GM19351 (cell line): ENCODE data around the gene LRRC63.
"Not testable (repeated sequence)": the region's sequence is repeated elsewhere in the genome, so short reads cannot be mapped to it uniquely, and the experiment has no call there.

ENCODE experiments used
- ATAC-seq: cut with Tn5 transposase; IDR thresholded peaks from one replicate; pipeline ENCODE4 v1.9.1; 2021; ENCODE audit warnings: mild to moderate bottlenecking, moderate library complexity; ENCODE audit not compliant: unreplicated experiment

The LRRC63 gene

DNA sequence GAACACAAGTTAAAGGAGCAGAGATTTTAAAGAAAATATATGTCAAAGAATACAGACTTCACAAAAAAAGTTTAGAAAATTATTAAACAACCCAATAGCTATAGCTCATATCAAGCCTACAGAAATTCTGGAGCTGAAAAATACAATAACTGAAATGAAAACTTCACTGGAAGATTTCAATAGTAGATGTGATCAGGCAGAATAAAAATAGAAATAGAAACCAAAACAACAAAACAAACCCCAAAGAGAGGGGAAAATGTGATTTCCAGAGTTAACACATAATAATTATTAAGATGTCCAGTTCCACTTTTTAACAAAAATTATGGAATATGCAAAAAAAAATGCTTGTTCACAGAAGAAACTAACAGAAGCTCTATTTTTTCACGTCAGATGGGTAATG lies 23.6 kb downstream of the LRRC63 start:
- ATAC-seq = no peak

DNA sequence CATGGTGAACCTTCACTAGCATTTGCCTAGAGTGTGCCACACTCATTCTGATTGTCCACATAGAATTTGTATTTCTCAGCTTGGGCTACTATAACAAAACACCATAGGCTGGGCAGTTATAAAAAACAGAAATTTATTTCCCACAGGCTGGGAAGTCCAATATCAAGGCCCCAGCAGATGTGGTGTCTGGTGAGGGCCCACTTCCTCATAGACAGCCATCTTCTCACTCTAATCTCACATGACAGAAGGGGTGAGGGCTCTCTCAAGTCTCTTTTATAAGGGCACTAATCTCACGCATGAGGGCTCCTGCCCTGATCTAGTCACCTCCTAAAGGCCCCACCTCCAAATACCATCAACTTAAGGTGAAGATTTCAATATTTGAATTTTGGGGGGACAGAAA lies 53.6 kb downstream of the LRRC63 start:
- ATAC-seq = no peak

DNA sequence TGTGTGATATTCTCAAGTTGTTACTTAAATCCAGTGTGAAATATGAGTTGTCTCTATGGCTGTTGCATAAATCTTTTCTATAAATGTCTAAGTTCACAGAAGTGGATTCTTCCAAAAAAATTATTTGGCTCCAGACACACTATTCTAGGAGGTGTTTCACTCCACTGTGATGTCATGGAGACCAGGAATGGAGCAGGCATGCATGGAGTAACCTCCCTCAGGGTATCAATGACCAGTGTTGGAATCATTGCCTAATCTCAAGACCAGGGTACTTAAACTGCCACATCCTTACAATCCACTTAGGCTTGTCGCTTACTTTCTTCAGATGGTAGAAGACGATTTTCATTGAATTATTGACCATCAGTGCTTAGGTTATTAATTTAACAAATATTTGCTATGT lies 55.4 kb downstream of the LRRC63 start:
- ATAC-seq = no peak

DNA sequence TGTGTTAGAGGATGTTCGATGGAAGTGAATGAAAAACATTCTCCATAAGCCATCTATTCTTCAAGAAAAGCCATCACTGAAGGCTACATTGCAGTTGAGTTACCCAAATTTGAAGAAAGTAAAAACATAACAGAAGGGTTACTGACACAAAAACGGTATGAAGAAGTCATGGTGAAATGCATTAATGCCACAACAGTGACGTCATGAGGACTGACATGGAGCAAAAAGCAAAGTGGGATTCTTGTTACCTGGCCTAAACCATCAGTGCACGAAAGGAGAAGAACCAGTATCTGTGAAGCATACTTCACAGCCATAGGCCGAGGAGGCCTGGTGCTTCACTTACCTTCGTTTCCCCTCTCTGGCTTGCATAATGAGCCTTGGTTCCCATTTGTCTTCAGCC lies 58.7 kb downstream of the LRRC63 start:
- ATAC-seq = no peak

DNA sequence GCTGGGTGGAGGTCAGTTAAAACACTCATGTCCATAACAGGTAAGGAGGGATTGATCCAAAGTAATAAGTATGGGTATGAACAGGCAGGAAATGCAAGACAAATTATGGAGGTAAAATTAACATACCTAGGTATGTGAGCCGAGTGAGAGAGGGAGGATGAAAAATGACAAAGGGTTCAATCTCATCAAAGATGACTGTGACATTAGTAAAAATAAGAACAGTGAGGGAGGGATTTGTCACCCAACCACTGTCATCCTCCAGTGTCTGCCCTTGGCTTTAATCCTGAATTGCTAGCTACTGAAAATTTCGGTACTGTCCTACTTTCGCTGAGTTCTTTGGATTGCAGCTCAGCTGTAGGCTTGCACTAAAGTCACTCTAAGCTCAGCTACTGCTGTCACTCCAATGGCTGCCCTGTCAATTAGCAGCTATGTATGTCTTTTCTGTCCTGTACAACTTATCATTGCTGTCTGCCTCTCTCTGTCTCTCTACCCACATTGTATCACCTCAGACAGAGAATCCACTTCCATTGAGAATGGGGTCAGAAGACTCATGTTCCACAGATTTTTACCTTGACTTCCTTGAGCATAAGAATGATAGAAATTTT lies 62.5 kb downstream of the LRRC63 start:
- ATAC-seq = no peak

DNA sequence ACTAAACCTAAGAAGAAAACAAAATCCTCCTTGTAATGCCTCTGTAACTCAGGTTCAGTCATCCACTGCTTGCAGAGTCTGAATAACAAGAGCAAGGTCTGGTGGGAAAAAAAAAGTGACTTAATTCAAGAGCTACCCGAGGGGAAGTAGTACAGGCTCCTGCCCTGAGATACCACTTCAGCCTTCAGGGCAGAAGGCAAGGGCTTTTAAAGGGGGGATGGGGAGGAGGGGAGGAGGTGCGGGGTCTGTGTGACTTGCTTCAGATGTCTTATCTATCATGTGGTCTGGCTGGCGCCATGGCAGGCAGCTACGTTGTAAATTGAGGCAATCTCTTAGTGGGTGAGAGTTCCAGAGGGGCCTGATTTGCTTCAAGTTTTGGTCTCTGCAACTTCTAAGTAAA lies 66.7 kb downstream of the LRRC63 start:
- ATAC-seq = no peak

DNA sequence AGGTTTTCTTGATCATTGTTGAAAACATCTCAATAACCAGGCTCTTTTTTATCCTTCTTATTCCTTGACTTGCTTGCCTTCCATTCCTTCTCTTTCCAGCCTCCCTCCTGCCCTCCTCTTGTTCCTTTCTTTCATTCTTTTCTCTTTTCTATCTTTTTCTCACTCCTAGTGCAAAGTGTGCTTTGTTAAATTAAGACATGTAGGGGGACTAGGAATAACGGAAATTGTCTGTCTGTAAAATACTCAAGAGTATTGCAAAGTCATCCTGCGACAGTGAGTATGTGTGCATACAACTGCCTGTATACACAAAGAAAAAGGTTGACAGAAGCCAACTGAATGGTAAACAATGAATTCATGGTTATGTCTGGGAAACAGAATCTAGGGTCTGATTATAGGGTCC lies 70.1 kb downstream of the LRRC63 start:
- no peak for ATAC-seq

DNA sequence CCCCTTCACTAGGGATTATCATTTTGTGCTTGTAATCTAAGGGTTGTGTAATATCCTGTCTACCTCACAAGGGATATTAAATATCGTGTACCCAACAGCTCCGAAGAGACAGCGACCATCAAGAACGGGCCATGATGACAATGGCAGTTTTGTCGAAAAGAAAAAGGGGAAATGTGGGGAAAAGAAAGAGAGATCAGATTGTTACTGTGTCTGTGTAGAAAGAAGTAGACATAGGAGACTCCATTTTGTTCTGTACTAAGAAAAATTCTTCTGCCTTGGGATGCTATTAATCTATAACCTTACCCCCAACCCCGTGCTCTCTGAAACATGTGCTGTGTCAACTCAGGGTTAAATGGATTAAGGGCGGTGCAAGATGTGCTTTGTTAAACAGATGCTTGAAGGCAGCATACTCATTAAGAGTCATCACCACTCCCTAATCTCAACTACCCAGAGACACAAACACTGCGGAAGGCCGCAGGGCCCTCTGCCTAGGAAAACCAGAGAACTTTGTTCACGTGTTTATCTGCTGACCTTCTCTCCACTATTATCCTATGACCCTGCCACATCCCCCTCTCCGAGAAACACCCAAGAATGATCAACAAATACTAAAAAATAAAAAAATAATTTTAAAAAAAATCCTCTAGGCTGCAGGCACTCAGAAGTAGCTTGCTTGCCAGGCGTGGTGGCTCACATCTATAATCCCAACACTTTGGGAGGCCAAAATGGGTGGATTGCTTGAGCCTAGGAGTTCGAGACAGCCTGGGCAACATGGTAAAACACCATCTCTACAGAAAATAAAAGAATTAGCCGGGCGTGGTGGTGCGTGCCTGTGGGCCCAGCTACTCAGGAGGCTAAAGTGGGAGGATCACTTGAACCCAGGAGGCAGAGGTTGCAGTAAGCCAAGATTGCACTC lies 72.4 kb downstream of the LRRC63 start:
- not testable (repeated sequence) for ATAC-seq

DNA sequence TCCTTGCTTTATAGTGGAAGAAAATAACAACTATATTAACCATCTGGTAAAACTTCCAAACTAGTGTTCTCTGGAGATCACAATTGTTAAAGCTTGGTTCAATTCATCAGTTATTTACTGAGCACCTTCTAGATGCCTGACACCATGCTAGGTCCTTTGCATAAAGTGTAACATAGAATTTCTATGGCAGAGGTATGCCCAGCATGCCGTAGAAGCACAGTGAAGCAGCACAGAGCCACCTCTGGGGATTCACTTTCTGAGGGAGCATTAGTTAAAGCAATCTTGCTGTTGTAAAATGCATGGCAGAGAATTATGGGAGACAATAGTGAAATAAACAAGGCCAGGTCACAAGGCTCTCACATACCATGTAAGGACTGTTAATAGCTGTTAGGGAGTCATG lies 75.2 kb downstream of the LRRC63 start:
- no peak for ATAC-seq

DNA sequence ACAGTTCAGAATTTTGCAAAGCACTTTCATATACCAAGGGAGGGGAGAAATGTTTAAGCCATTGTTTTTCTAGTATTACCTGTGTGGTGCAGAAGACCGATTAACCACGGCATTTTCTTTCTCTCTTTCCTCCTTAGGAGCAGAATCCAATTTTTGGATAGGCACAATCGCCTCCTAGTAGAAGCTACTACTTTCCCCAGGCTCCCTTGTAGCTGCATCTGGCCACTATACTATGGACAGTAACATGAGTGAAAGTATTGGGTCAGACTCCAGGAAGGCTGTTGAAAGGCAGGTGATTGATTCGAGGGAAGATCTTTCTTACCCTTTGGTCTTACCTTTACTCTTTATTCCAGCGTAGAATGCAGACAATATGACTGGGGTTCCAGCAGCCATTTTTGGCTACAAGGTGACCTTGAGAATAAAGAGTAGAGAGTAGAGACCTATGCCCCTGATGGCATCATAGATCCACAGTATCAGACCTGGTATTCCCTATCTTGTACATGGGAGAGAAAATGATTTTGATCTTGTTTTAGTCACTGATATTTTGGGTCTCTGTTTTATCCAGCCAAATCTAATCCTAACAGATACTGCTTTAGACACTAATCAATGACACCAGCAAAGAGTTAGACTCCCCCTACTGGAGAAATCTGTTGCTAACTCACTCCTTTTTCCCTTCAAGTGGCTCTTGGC lies 77.0 kb downstream of the LRRC63 start:
- ATAC-seq = peak; percentile 81

DNA sequence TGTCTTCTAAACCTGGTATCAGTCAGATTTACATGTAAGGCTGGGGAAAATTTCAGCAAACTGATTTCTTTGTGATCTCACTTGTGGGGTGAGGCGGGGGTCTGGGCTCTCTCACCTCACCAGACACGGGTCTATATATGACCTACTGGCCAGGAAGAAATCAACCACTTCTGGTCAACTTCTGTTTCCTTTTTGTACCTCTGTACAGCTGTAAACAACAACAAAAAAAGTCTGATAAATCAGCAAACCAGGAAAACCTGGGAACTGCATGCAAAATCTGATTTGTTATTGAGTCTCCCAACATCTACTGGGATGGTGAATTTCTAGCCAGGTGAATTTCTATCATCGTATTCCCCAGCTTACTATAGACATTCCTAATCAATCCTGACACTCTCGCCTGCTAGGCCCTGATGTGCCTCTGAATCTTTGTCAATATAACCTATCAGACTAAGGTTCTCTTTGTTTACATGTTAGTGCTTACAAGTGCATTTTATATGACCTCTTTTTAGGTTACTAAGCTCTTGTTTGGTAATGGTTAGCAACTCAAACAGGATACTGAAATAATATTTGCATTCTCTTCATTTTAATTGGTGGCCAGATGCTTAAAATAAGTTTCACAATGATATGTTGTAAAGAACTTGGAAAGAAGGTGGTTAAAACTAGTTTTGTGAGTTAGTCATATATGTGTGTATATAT lies 77.7 kb downstream of the LRRC63 start:
- ATAC-seq = peak; percentile 25

DNA sequence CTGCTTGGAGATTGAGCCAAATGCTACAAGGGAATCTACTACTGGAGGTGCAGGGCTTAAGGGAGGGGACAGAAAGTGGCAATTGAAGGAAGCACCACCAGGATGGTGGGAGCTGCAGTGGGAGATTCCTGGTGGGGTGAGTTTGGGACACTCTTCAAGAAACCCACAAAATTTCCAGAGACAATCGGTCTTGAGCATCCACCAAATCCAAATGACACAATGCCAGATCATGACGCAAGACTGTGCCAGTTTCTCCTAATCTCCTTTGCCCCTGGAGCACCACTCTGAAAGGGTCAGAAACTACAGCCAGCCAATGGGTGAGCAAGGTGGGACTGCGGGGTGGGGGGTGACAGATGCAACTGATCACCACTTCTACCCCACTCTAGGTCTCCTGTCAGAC lies 78.7 kb downstream of the LRRC63 start:
- no peak for ATAC-seq

DNA sequence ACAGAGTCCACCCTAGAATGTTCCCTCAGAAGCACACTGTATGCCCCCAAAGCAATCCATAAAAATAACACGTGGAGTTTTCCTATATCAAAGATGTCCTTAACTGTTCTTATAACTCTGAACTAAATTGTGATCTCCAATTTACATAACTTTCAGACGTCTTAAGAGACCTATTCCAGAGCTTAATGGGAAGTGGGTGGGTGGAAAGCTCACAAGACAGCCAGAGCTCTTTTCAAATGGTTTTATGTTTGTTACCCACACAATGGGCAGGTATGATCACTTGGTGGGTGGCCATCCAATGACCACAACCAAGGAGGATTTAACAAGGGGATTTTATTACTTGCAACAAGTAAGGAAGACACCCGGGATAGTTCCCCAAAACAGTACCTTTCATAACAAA lies 81.7 kb downstream of the LRRC63 start:
- ATAC-seq = no peak

DNA sequence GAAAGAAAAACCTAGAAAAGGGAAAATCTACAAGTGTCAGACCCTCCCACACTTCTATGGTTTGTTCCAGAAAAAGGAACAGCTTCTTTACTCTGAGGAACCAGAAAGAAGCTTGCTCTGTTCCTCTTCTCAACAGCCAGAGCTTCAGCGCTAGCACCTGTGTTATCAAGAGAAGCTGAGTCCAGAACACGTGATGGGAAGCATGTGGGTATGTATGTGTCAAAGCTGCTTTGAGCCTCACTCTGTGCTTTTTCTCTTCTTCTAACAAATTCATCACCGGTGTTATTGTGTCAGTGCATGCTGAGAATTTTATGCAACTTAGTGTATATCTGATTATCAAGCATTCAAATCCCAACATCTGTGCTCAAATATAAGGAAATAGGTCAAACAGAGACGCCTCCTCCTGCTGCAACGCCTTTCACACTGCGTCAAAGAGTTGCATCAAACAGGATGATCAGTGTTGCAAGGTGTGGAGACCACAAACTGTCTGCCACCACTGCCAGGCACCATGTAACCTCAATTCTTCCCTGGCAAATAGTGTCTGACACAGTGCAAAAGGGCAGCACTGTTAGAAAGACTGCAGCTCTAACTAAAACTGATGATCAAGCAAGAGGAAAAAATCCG lies 83.9 kb downstream of the LRRC63 start:
- ATAC-seq = peak; percentile 88

DNA sequence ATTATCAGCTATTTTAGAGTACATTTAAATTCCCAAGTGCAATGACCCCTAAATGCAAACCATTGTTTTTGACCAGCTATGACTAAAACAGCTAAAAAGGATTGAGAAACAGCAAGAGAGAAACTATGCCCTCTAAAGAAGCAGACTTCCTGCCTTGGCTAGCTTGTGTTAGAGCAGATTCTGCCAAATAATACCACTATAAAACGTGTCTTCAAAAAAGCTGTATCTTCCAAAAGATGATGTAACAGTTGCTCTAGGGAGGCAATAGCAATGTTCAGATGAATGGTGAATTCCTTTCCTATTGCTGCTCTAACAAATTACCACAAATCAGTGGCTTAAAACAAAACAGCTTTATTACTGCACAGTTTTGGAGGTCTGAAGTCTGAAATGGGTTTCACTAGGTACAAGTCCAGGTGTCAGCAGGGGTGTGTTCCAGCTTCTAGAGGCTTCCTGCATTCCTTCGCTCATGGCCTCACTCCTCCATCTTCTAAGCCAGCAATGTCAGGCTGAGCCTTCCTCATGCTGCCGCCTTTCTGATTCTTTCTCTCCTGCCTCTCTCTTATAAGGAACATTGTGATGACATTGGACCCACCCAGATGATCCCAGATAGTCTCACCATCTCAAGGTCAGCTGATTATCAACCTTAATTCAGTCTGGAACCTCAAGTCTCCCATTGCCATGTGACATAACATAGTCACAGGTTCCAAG lies 84.5 kb downstream of the LRRC63 start:
- ATAC-seq = peak; percentile 29

DNA sequence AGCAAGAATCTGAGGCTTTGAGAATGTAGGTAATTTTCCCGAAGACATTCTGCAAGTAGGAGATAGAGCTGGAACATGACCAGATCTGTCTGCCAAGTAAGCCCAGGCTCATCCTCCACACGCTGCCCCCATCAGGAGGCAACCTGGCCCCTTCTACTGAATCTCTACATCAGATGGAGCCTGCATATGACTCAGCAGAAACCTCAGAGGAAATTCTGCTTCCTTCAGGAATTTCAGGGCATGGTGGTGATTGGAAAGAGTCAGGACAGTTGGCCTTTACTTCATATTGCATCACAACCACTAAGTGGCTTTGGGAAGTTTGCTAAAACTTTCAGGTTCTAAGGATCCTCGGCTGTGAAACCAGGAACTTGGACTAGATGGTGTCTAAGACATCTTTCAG lies 85.2 kb downstream of the LRRC63 start:
- ATAC-seq = no peak

DNA sequence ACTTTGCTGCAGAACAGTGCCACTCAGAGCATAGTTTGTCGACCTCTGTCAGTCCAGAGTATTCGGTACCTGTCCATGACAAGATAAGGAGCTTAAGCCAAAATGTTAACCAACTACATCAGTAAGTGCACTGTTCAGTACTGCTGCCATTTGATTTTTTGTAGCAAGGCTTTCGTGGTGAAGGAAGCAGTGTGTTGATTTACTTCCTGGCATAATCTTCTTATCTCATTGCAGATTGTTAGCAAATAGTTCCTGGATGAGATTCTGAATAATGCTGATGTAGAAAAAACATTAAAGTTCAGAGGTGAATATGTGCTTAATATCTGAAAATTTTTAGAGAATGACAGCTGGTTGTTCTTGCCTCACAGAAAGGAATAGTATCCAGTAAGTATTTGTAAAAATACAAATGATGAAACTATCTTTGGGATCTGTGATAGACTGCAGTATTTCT lies 85.7 kb downstream of the LRRC63 start:
- no peak for ATAC-seq

DNA sequence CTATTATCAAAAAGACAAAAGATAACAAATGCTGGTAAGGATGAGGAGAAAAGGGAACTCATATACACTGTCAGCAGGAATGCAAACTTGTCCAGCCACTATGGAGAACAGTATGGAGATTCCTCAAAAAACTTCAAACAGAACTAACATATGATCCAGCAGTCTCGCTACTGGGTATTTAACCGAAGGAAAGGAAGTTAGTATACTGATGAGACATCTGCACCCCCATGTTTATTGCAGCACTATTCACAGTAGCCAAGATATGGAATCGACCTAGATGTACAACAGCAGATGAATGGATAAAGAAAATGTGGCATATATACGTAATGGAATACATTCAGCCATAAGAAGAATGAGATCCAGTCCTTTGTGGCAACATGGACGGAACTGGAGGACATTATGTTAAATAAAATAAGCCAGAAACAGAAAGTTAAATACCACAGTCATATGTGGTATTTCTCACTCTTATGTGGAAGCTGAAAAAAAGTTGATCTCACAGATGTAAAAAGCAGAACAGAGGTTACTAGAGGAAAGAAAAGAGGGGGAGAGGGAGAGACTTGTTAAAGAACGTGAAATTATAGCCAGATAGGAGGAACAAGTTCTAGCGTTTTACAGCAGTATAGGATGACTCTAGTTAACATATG lies 92.1 kb downstream of the LRRC63 start:
- no peak for ATAC-seq

DNA sequence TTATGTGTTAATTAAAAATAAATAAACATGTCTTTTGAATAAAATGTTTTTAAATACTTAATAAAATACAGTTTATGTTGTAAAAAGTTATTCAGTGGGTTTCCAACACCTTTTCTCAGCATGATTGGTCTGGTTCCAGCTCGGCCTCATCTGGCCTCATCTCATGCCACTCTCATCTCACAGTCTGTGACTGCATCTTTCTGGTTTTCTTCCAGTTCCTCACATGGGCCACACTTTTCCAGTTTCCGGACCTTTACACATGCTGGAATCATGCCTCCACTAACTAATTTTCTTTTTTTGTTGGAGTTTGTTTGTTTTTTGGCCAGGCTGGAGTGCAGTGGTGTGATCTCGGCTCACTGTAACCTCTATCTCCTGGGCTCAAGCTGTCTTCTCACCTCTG lies 92.8 kb downstream of the LRRC63 start:
- no peak for ATAC-seq

DNA sequence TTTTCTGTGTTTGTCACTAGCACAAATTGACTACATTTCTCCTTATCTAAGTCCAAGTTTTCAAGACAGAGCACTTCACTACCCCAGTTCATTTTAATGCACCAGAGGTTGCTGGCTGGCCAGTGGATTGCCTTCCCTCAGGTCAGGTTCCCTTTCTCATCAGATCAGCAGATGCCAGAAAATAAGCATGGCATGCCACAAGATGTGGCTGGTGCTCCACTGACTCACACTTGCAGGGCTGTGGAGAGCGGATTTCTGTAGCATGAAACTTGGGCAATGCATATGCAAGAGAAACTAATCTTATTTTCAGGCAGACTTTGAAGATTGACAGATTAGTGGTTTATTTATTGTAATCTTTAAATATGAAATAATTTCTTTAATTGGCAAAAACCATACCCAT lies 95.8 kb downstream of the LRRC63 start:
- ATAC-seq = no peak
